ENCODE measurements around the gene NEGR1.

The NEGR1 gene

GRCh38 chr1:71618191-71618590 is 664.1 kb downstream of the NEGR1 start:
- in situ Hi-C loops (cut with HindIII; ENCODE audit: low sequenced_read_pairs), result no loop called here
- H3K4me3 ChIP-seq (ENCODE audit: low read depth, low read length), result no peak overlapping the region
- DNase-seq (ENCODE audit: low read depth), result no peak
- TF ChIP-seq CTCF (IDR thresholded peaks at IDR 0.05; ENCODE audit: low read depth, low read length, missing control alignments), result no peak

GRCh38 chr1:71610476-71610875 is 671.9 kb downstream of the NEGR1 start:
- no peak for TF ChIP-seq CTCF (IDR thresholded peaks at IDR 0.05; ENCODE audit: low read depth, low read length, missing control alignments)
- H3K4me3 ChIP-seq (ENCODE audit: low read depth, low read length), result no peak overlapping the region
- no peak for DNase-seq (ENCODE audit: low read depth)
- in situ Hi-C loops (cut with HindIII; ENCODE audit: low sequenced_read_pairs), result no loop called here

- TF ChIP-seq CTCF (IDR thresholded peaks at IDR 0.05; ENCODE audit: low read depth, low read length, missing control alignments), result no peak
- no peak for DNase-seq (ENCODE audit: low read depth)
- in situ Hi-C loops (cut with HindIII; ENCODE audit: low sequenced_read_pairs), result no loop called here
- no peak overlapping the region for H3K4me3 ChIP-seq (ENCODE audit: low read depth, low read length)
These were observed 679.1 kb downstream of the NEGR1 start for GRCh38 chr1:71603044-71603776.

GRCh38 chr1:71600023-71600422 is 682.3 kb downstream of the NEGR1 start:
- no peak overlapping the region for H3K4me3 ChIP-seq (ENCODE audit: low read depth, low read length)
- TF ChIP-seq CTCF (IDR thresholded peaks at IDR 0.05; ENCODE audit: low read depth, low read length, missing control alignments), result no peak
- in situ Hi-C loops (cut with HindIII; ENCODE audit: low sequenced_read_pairs), result no loop called here
- DNase-seq (ENCODE audit: low read depth), result no peak

GRCh38 chr1:71599306-71599705 is 683.0 kb downstream of the NEGR1 start:
- no peak for DNase-seq (ENCODE audit: low read depth)
- in situ Hi-C loops (cut with HindIII; ENCODE audit: low sequenced_read_pairs), result loop anchor here (25.0 kb wide), 1 partner anchor 438 kb away; no protein-coding TSS in a partner anchor
- TF ChIP-seq CTCF (IDR thresholded peaks at IDR 0.05; ENCODE audit: low read depth, low read length, missing control alignments), result no peak
- H3K4me3 ChIP-seq (ENCODE audit: low read depth, low read length), result no peak overlapping the region

- in situ Hi-C loops (cut with HindIII; ENCODE audit: low sequenced_read_pairs), result loop anchor here (25.0 kb wide), 1 partner anchor 444 kb away; no protein-coding TSS in a partner anchor
- TF ChIP-seq CTCF (IDR thresholded peaks at IDR 0.05; ENCODE audit: low read depth, low read length, missing control alignments), result peak; percentile 13
- H3K4me3 ChIP-seq (ENCODE audit: low read depth, low read length), result no peak overlapping the region
- DNase-seq (ENCODE audit: low read depth), result no peak
These were observed 688.8 kb downstream of the NEGR1 start for GRCh38 chr1:71593523-71593922.
